Naive B cell (primary cell): ENCODE measurements around the gene PCTP. TPM values are rescaled to one million over a fixed set of nuclear protein-coding genes. Genes with fewer than 3 reads are reported as not detected.

Source experiments
- polyA plus RNA-seq, 6 donors: library from polyadenylated mRNA; unstranded; fragments of 300-500 nt; fragmentation: Illumina TruSeq; gene quantifications; one replicate each; pipeline ENCODE4 v1.2.3, GENCODE V29; 2021; ENCODE audit warnings: low read depth in 6 of 6

PCTP gene
- polyA plus RNA-seq, 6 donors from 2014 or later: 2.2 to 10.2 (median 5.1) TPM

Other genes with a start within 250 kb of the PCTP start
- gene SMIM36, start 239.6 kb upstream of the PCTP start, polyA plus RNA-seq: not detected
- not detected for gene TMEM100, start 28.2 kb upstream of the PCTP start, polyA plus RNA-seq